ENCODE measurements around the gene SLC49A3. TPM values are rescaled to one million over a fixed set of nuclear protein-coding genes. Genes with fewer than 3 reads are reported as not detected.
A peak's percentile ranks its signal among the peaks of the same experiment; 100 is the strongest.
"Not testable (repeated sequence)": the region's sequence is repeated elsewhere in the genome, so short reads cannot be mapped to it uniquely, and the experiment has no call there.

Gene SLC49A3
- total and polyA plus RNA-seq, 9 donors, result 0.43 to 5.2 (median 2.1) TPM

DNA sequence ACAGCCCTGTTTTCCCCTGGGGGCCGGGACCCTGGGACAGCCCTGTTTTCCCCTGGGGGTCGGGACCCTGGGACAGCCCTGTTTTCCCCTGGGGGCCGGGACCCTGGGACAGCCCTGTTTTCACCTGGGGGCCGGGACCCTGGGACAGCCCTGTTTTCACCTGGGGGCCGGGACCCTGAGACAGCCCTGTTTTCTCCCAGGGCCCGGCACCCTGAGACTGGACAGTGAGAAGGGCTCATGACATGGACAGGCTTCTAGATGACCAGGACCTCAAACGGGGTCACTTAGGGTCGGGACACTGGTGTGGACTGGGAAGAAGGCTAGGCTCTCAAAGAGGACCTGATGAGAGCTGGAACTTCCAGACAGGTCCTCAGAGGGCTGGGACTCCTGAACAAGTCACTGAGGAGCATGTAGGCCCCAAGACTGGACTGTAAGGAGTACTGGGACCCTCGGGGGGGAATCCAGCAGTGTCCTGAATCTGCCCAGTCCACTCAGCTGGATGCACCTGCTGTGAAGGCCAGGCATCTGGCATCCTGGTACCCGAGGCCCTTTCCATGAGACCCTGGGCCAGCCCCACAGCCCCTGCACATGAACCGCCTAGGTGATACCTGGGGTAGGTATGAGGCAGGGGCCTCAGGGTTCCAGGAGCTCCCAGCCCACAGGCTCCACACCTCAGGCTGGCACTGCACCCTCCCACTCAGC, 19.1 kb upstream of the SLC49A3 start:
- intact Hi-C loops (cut with DNase I), result no loop called here
- no peak for DNase-seq
- TF ChIP-seq EP300 (IDR thresholded peaks at IDR 0.05) (no peak), POLR2A (IDR thresholded peaks at IDR 0.05) (no peak)
- TF ChIP-seq, protein P1, sequence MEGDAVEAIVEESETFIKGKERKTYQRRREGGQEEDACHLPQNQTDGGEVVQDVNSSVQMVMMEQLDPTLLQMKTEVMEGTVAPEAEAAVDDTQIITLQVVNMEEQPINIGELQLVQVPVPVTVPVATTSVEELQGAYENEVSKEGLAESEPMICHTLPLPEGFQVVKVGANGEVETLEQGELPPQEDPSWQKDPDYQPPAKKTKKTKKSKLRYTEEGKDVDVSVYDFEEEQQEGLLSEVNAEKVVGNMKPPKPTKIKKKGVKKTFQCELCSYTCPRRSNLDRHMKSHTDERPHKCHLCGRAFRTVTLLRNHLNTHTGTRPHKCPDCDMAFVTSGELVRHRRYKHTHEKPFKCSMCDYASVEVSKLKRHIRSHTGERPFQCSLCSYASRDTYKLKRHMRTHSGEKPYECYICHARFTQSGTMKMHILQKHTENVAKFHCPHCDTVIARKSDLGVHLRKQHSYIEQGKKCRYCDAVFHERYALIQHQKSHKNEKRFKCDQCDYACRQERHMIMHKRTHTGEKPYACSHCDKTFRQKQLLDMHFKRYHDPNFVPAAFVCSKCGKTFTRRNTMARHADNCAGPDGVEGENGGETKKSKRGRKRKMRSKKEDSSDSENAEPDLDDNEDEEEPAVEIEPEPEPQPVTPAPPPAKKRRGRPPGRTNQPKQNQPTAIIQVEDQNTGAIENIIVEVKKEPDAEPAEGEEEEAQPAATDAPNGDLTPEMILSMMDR (IDR thresholded peaks at IDR 0.05), result no peak
- no peak overlapping the region for H3K27ac ChIP-seq
- H3K27me3 ChIP-seq, result no peaks in the 10 kb centered on the region
- 61 to 78% (median 69%) methylated on average over 6 to 11 of the region's 11 CpGs for WGBS, 3 donors
- H3K36me3 ChIP-seq, result no peaks in the 10 kb centered on the region
- H3K4me1 ChIP-seq (ENCODE audit: insufficient read depth), result peaks cover 23% of the 10 kb centered on the region
- H3K4me3 ChIP-seq, result no peak overlapping the region
- no peaks in the 10 kb centered on the region for H3K9me3 ChIP-seq

DNA sequence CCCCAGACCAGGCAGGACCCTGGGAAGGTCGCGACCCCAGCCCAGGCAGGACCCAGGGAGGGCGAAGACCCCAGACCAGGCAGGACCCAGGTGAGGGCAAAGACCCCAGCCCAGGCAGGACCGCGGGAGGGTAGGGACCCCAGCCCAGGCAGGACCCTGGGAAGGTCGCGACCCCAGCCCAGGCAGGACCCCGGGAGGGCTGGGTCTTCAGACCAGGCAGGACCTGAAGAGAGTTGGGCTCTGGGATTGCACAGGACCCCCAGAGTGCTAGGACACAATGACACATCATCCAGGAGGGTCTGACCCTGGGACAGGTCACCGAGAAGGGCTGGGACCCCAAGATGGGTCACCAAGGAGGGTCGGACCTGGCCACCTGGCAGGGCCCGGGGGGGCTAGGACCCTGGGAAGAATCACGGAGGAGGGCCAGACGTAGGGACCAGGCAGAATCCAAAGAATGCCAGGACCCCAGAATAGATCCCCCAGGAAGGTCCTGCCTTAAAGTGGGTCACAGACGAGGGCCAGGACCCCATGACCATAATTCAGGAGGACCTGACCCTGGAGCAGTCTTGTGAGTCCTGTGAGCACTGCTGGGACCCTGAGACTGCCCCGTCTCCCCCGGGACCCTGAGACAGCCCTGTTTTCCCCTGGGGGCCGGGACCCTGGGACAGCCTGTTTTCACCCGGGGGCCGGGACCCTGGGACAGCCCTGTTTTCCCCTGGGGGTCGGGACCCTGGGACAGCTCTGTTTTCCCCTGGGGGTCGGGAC, 18.1 kb upstream of the SLC49A3 start:
- peak in 2 of 5 donors; percentile 39 for DNase-seq
- intact Hi-C loops (cut with DNase I), result no loop called here

GRCh38 chr4:706083-706633, 17.2 kb upstream of the SLC49A3 start:
- Histone ChIP-seq H3K27ac (peak overlapping the region; percentile 28 to 56), H3K4me3 (peak overlapping the region; percentile 90), H3K4me1 (ENCODE audit: insufficient read depth) (peaks cover 23% of the 10 kb centered on the region)
- WGBS, 3 donors, result 0 to 2% (median 1%) methylated on average over 15 to 21 of the region's 21 CpGs
- H3K9me3 ChIP-seq; intact Hi-C loops (cut with DNase I); H3K27me3 ChIP-seq; DNase-seq; H3K36me3 ChIP-seq: not testable (repeated sequence)

More for the DNA sequence above, 18.1 kb upstream of the SLC49A3 start:
- WGBS, 3 donors, result 24 to 46% (median 31%) methylated on average over 17 to 21 of the region's 21 CpGs
- H3K9me3 ChIP-seq, result no peaks in the 10 kb centered on the region
- peaks cover 23% of the 10 kb centered on the region for H3K4me1 ChIP-seq (ENCODE audit: insufficient read depth)
- TF ChIP-seq, protein P1 (IDR thresholded peaks at IDR 0.05), result no peak
- TF ChIP-seq EP300 (IDR thresholded peaks at IDR 0.05), result no peak
- TF ChIP-seq POLR2A (IDR thresholded peaks at IDR 0.05), result no peak
- H3K36me3 ChIP-seq, result no peaks in the 10 kb centered on the region
- no peak overlapping the region for H3K27ac ChIP-seq
- H3K27me3 ChIP-seq, result no peaks in the 10 kb centered on the region
- H3K4me3 ChIP-seq, result peak overlapping the region; percentile 90

GRCh38 chr4:705278-706082, 16.5 kb upstream of the SLC49A3 start, which contains the start of gene PCGF3:
TSS of gene PCGF3 (plus strand) at chr4:705832. CDS start at chr4:733681, 27,849 bp downstream.
- H3K36me3 ChIP-seq, result no peaks in the 10 kb centered on the region
- WGBS, 3 donors, result 1 to 2% (median 1%) methylated on average over 47 to 82 of the region's 82 CpGs
- H3K27me3 ChIP-seq, result no peaks in the 10 kb centered on the region
- no peaks in the 10 kb centered on the region for H3K9me3 ChIP-seq
- peak; percentile 65 for TF ChIP-seq POLR2A (IDR thresholded peaks at IDR 0.05)
- TF ChIP-seq, protein P1 (IDR thresholded peaks at IDR 0.05), result no peak
- H3K4me1 ChIP-seq (ENCODE audit: insufficient read depth), result peaks cover 20% of the 10 kb centered on the region
- peak within 1 kb of the TSS; percentile 28 to 56 for H3K27ac ChIP-seq
- intact Hi-C loops (cut with DNase I), result no loop called here
- peak within 1 kb of the TSS; percentile 90 for H3K4me3 ChIP-seq
- peak; percentile 94 to 98 (median 97) for DNase-seq
